ENCODE results near the gene ZSCAN22.
A peak's percentile ranks its signal among the peaks of the same experiment; 100 is the strongest.

The ZSCAN22 gene

GRCh38 chr19:58326914-58327726 lies at the start of gene ZSCAN22:
Gene ZSCAN22, plus strand, starts transcription at chr19:58326994. Its CDS starts 7,809 bp downstream, at chr19:58334803.
- no peak within 1 kb of the TSS for H3K4me3 Mint-ChIP-seq
- H3K27ac Mint-ChIP-seq: no peak within 1 kb of the TSS
- H3K9me3 Mint-ChIP-seq (ENCODE audit: low read depth): no peaks in the 10 kb centered on the region
- no peaks in the 10 kb centered on the region for H3K27me3 Mint-ChIP-seq
- H3K4me1 Mint-ChIP-seq (ENCODE audit: low read depth): peaks cover 4% of the 10 kb centered on the region
- peaks cover 8% of the 10 kb centered on the region for H3K36me3 Mint-ChIP-seq

DNA sequence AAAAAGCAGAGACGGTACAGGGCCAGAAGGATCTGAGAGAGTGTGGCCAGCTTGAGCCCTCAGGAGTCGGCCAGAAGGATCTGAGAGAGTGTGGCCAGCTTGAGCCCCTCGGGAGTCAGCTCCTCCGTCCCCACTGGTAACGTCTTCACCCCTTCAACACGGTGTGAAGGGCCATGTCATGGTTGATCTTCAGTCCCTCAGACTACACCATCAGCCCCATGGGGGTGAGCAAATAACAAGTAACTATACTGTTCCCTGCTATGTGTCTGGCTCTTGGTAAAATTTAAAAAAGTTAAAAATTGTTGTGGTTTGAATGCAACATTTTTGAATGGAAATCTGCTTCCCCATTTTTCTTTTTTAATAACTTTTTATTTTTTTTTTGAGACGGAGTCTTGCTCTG lies 49.6 kb upstream of the ZSCAN22 start:
- Mint-ChIP-seq H3K9me3 (ENCODE audit: low read depth) (no peaks in the 10 kb centered on the region), H3K27me3 (no peaks in the 10 kb centered on the region), H3K4me3 (peak overlapping the region; percentile 60), H3K4me1 (ENCODE audit: low read depth) (peaks cover 46% of the 10 kb centered on the region), H3K27ac (peak overlapping the region; percentile 64), H3K36me3 (peaks cover 22% of the 10 kb centered on the region)

- Mint-ChIP-seq H3K4me3 (peak overlapping the region; percentile 96), H3K27ac (peak overlapping the region; percentile 96), H3K27me3 (no peaks in the 10 kb centered on the region), H3K36me3 (peaks cover 22% of the 10 kb centered on the region), H3K9me3 (ENCODE audit: low read depth) (no peaks in the 10 kb centered on the region), H3K4me1 (ENCODE audit: low read depth) (peaks cover 47% of the 10 kb centered on the region)
Measured at GRCh38 chr19:58277748-58278540, 48.9 kb upstream of the ZSCAN22 start.

DNA sequence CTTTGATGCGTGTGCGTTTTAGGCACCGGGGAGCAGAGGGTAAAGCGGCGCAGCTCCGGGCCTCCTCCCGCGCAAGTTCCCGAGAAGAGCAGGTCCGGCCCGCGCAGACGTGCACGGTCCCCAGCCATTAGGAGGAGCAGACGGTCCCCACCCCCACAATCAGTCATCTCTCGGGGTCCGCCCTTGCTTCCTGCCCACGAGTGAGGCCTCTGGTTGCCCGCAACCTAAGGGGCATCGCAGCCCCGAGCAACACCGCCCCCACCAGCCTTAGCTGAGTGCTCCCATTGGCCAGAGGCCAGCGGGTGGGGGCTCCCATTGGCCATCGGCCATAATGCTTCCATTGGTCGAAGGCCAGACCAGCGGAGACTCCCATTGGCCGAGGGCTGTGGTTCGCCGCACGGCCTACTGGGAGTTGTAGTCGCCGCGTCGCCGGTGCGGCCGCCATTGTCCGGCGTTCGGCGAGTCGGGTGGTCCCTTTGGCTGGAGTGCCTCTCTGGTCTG lies 48.2 kb upstream of the ZSCAN22 start, which contains the start of gene ZNF8:
Gene ZNF8, plus strand, starts transcription at position 415 of the 501 bp plus-strand sequence. CDS start 127 bp downstream, outside the sequence.
- H3K36me3 Mint-ChIP-seq: peaks cover 22% of the 10 kb centered on the region
- peak within 1 kb of the TSS; percentile 96 for H3K27ac Mint-ChIP-seq
- H3K27me3 Mint-ChIP-seq: no peaks in the 10 kb centered on the region
- H3K9me3 Mint-ChIP-seq (ENCODE audit: low read depth): no peaks in the 10 kb centered on the region
- peak within 1 kb of the TSS; percentile 96 for H3K4me3 Mint-ChIP-seq
- peaks cover 47% of the 10 kb centered on the region for H3K4me1 Mint-ChIP-seq (ENCODE audit: low read depth)

- H3K36me3 Mint-ChIP-seq: peaks cover 20% of the 10 kb centered on the region
- peak overlapping the region; percentile 96 for H3K27ac Mint-ChIP-seq
- peak overlapping the region; percentile 96 for H3K4me3 Mint-ChIP-seq
- peaks cover 47% of the 10 kb centered on the region for H3K4me1 Mint-ChIP-seq (ENCODE audit: low read depth)
- H3K9me3 Mint-ChIP-seq (ENCODE audit: low read depth): no peaks in the 10 kb centered on the region
- H3K27me3 Mint-ChIP-seq: no peaks in the 10 kb centered on the region
Measured at GRCh38 chr19:58279042-58279924, 47.5 kb upstream of the ZSCAN22 start.

DNA sequence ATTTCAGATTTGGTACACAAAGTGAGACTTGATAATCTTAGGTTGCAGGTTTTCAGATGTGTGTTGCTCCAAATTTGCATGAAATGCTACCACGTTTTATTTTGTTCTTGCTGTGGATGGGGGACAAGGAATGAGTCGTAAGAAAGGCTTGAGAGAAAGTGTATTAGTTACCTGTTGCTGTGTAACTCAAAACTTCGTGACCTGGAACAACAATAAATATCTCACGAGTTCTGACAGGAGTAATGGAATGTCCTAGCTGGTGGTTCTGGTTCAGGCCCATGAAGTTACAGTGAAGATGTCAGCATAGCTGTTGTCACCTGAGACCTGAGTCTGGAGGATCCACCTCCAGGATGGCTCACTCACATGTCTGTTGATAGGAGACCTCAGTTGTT lies 46.9 kb upstream of the ZSCAN22 start:
- Mint-ChIP-seq H3K4me3 (peak overlapping the region; percentile 96), H3K27ac (peak overlapping the region; percentile 96), H3K27me3 (no peaks in the 10 kb centered on the region), H3K36me3 (peaks cover 14% of the 10 kb centered on the region), H3K9me3 (ENCODE audit: low read depth) (no peaks in the 10 kb centered on the region), H3K4me1 (ENCODE audit: low read depth) (peaks cover 47% of the 10 kb centered on the region)

GRCh38 chr19:58284199-58284598 lies 42.6 kb upstream of the ZSCAN22 start:
- no peaks in the 10 kb centered on the region for H3K27me3 Mint-ChIP-seq
- no peaks in the 10 kb centered on the region for H3K9me3 Mint-ChIP-seq (ENCODE audit: low read depth)
- H3K4me3 Mint-ChIP-seq: no peak overlapping the region
- H3K36me3 Mint-ChIP-seq: peaks cover 16% of the 10 kb centered on the region
- no peak overlapping the region for H3K27ac Mint-ChIP-seq
- peaks cover 30% of the 10 kb centered on the region for H3K4me1 Mint-ChIP-seq (ENCODE audit: low read depth)

DNA sequence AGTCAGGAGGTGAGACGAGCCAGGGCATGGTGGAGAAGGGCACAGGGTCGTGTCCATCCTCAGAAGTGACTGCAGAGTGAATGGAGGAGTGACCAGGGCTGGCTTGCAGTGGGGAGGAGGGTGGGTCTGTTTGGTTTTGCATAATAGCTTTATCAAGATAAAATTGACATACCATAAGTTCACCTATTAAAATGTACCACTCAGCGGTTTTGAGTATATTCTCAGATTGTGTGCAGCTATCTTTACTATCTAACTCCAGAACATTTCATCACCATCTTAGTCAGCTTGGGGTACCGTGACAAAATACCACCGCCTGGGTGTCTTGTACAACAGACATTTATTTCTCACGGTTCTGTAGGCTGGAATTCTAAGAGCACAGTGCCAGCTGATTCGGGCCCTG lies 34.9 kb upstream of the ZSCAN22 start:
- H3K36me3 Mint-ChIP-seq: peaks cover 42% of the 10 kb centered on the region
- no peak overlapping the region for H3K4me3 Mint-ChIP-seq
- peaks cover 4% of the 10 kb centered on the region for H3K9me3 Mint-ChIP-seq (ENCODE audit: low read depth)

DNA sequence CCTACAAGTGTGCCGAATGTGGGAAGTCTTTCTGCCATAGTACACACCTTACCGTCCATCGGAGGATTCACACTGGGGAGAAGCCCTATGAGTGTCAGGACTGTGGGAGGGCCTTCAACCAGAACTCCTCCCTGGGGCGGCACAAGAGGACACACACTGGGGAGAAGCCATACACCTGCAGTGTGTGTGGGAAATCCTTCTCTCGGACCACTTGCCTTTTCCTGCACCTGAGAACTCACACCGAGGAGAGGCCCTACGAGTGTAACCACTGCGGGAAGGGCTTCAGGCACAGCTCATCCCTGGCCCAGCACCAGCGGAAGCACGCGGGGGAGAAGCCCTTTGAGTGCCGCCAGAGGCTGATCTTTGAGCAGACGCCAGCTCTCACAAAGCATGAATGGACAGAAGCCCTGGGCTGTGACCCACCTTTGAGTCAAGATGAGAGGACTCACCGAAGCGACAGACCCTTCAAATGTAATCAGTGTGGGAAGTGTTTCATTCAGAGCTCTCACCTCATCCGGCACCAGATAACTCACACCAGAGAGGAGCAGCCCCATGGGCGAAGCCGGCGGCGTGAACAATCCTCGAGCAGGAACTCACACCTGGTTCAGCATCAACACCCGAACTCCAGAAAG lies 31.9 kb upstream of the ZSCAN22 start:
- H3K4me1 Mint-ChIP-seq (ENCODE audit: low read depth): peaks cover 4% of the 10 kb centered on the region
- peaks cover 42% of the 10 kb centered on the region for H3K36me3 Mint-ChIP-seq
- no peak overlapping the region for H3K27ac Mint-ChIP-seq
- H3K4me3 Mint-ChIP-seq: no peak overlapping the region
- peaks cover 4% of the 10 kb centered on the region for H3K9me3 Mint-ChIP-seq (ENCODE audit: low read depth)
- H3K27me3 Mint-ChIP-seq: no peaks in the 10 kb centered on the region

More for the DNA sequence above, 34.9 kb upstream of the ZSCAN22 start:
- Mint-ChIP-seq H3K27ac (no peak overlapping the region), H3K4me1 (ENCODE audit: low read depth) (peaks cover 2% of the 10 kb centered on the region), H3K27me3 (no peaks in the 10 kb centered on the region)

DNA sequence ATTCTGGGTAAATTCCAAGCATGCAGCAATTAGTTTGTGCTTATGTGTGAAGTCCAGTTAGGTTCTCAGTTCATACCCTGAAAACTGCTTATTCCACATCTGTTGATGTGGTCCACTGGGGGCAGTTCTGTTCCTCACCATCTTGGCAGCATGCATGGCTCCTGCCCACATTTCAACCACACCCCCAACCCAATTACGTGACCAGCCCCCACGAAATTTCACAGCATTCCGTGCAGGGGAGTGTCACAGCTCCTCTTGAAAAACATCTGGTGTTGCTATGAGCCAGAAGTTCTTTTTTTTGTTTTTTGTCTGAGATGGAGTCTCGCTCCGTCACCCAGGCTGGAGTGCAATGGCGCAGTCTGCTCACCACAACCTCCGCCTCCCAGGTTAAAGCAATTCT lies 30.7 kb upstream of the ZSCAN22 start:
- peaks cover 4% of the 10 kb centered on the region for H3K9me3 Mint-ChIP-seq (ENCODE audit: low read depth)
- H3K4me3 Mint-ChIP-seq: no peak overlapping the region
- H3K4me1 Mint-ChIP-seq (ENCODE audit: low read depth): peaks cover 4% of the 10 kb centered on the region
- peaks cover 47% of the 10 kb centered on the region for H3K36me3 Mint-ChIP-seq
- H3K27me3 Mint-ChIP-seq: no peaks in the 10 kb centered on the region
- H3K27ac Mint-ChIP-seq: no peak overlapping the region

DNA sequence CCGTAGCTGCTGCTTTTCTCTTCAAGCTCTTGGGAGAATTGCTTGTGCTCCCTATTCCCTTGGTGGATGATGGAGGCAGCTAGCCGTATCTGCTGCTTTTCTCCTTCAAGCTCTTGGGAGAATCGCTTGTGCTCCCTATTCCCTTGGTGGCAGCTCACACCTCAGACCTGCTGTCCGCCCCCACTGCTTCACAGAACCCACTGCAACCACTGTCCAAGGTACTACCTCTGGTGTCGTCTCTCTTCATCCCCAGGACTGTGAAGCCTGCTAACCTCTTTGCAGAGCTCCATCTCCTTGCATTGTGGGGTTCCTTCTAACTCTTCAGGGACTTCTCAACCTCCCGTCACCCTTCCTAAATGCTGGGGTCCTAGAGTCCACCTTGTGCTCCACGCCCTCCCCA lies 26.2 kb upstream of the ZSCAN22 start:
- Mint-ChIP-seq H3K4me3 (no peak overlapping the region), H3K9me3 (ENCODE audit: low read depth) (no peaks in the 10 kb centered on the region), H3K4me1 (ENCODE audit: low read depth) (peaks cover 16% of the 10 kb centered on the region), H3K27me3 (no peaks in the 10 kb centered on the region), H3K36me3 (peaks cover 21% of the 10 kb centered on the region), H3K27ac (no peak overlapping the region)

GRCh38 chr19:58304255-58304654 lies 22.5 kb upstream of the ZSCAN22 start:
- Mint-ChIP-seq H3K27ac (peak overlapping the region; percentile 98), H3K9me3 (ENCODE audit: low read depth) (no peaks in the 10 kb centered on the region), H3K27me3 (no peaks in the 10 kb centered on the region), H3K4me3 (peak overlapping the region; percentile 96), H3K36me3 (peaks cover 25% of the 10 kb centered on the region), H3K4me1 (ENCODE audit: low read depth) (peaks cover 46% of the 10 kb centered on the region)

GRCh38 chr19:58304748-58305064 lies 22.1 kb upstream of the ZSCAN22 start:
- Mint-ChIP-seq H3K27ac (peak overlapping the region; percentile 98), H3K36me3 (peaks cover 26% of the 10 kb centered on the region), H3K4me3 (peak overlapping the region; percentile 96), H3K4me1 (ENCODE audit: low read depth) (peaks cover 48% of the 10 kb centered on the region), H3K9me3 (ENCODE audit: low read depth) (no peaks in the 10 kb centered on the region), H3K27me3 (no peaks in the 10 kb centered on the region)

Data from activated naive CD8-positive, alpha-beta T cell (primary cell).